GM23338 (cell line): ENCODE data around the gene TMEM51.

ENCODE experiments used
- EZH2 ChIP-seq: fragments of 200-600 bp; sonication (generic); IDR thresholded peaks from one replicate; pipeline ENCODE4 v1.8.0; 2017; ENCODE audit warnings: antibody characterized with exemption, mild to moderate bottlenecking, low read depth; ENCODE audit not compliant: unreplicated experiment
- TF ChIP-seq, protein P1 (sequence below), 2 experiments: fragments of 200-600 bp in 1 of 2; sonication (generic) in 1 of 2; conservative IDR thresholded peaks; 2 replicates each; pipeline versions ENCODE4 v1.5.1 to v1.6.1; 2016 to 2017; ENCODE audit warnings: antibody characterized with exemption in 2 of 2, low read depth in 2 of 2, mild to moderate bottlenecking in 2 of 2, moderate library complexity in 1 of 2

DNA sequence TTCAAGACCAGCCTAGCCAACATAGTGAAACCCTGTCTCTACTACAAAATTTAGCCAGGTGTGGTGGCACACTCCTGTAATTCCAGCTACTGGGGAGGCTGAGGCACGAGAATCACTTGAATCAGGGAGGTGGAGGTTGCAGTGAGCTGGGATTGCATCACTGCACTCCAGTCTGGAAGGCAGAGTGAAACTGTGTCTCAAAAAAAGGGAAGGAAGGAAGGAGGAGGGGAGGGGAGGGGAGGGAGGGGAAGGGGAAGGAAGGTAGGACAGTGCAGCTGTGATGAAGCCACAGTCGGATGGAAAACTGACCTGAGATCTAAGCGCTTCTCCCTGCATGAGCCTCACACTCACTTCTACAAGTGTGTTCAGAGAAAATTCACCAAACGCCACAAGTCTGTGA, 71.4 kb downstream of the TMEM51 start:
- TF ChIP-seq, protein P1, sequence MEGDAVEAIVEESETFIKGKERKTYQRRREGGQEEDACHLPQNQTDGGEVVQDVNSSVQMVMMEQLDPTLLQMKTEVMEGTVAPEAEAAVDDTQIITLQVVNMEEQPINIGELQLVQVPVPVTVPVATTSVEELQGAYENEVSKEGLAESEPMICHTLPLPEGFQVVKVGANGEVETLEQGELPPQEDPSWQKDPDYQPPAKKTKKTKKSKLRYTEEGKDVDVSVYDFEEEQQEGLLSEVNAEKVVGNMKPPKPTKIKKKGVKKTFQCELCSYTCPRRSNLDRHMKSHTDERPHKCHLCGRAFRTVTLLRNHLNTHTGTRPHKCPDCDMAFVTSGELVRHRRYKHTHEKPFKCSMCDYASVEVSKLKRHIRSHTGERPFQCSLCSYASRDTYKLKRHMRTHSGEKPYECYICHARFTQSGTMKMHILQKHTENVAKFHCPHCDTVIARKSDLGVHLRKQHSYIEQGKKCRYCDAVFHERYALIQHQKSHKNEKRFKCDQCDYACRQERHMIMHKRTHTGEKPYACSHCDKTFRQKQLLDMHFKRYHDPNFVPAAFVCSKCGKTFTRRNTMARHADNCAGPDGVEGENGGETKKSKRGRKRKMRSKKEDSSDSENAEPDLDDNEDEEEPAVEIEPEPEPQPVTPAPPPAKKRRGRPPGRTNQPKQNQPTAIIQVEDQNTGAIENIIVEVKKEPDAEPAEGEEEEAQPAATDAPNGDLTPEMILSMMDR (conservative IDR thresholded peaks at IDR 0.05; ENCODE audit: low read depth in 2 of 2): no peak
- TF ChIP-seq EZH2: no peak
